CD14-positive monocyte (primary cell): ENCODE data around the gene KIAA1586. TPM values are rescaled to one million over a fixed set of nuclear protein-coding genes. Genes with fewer than 3 reads are reported as not detected.
"Not testable (repeated sequence)": the region's sequence is repeated elsewhere in the genome, so short reads cannot be mapped to it uniquely, and the experiment has no call there.

Source experiments
- DNase-seq, 3 donors: peaks; one replicate each; pipeline ENCODE4 v3.0.0-alpha.2; 2011 to 2022
- H2AFZ ChIP-seq: 2 replicates; pipeline ENCODE4 v1.6.0; 2012; ENCODE audit warnings: mild to moderate bottlenecking, low read depth, low read length, inconsistent platforms; ENCODE audit not compliant: insufficient read depth, poor library complexity, severe bottlenecking
- H3K27ac ChIP-seq, 2 donors: 1 replicate in 1 of 2; 2 replicates in 1 of 2; pipeline ENCODE4 v1.5.1; 2012 to 2013; ENCODE audit warnings: low read length in 2 of 2, control low read depth in 1 of 2, inconsistent platforms in 1 of 2, low read depth in 1 of 2, mild to moderate bottlenecking in 1 of 2
- H3K27me3 ChIP-seq, 2 donors: one replicate each; pipeline versions ENCODE4 v1.6.0 to v1.6.1; 2011 to 2013; ENCODE audit warnings: low read length in 2 of 2; ENCODE audit not compliant: control insufficient read depth in 2 of 2, insufficient read depth in 2 of 2
- H3K36me3 ChIP-seq, 2 donors: replicated peaks in 1 of 2; 1 replicate in 1 of 2; 2 replicates in 1 of 2; pipeline versions ENCODE4 v1.5.1 to v1.6.1; 2012 to 2013; ENCODE audit warnings: low read length in 2 of 2, control low read depth in 1 of 2, inconsistent platforms in 1 of 2, mild to moderate bottlenecking in 1 of 2; ENCODE audit not compliant: insufficient read depth in 2 of 2, control insufficient read depth in 1 of 2
- H3K4me1 ChIP-seq, 2 donors: 1 replicate in 1 of 2; 2 replicates in 1 of 2; pipeline versions ENCODE4 v1.5.1 to v1.6.1; 2012 to 2013; ENCODE audit warnings: low read length in 2 of 2, control low read depth in 1 of 2, inconsistent platforms in 1 of 2, mild to moderate bottlenecking in 1 of 2, moderate library complexity in 1 of 2; ENCODE audit not compliant: insufficient read depth in 2 of 2, control insufficient read depth in 1 of 2
- H3K4me2 ChIP-seq: replicated peaks from 2 replicates; pipeline ENCODE3; 2012; ENCODE audit warnings: low read length, moderate library complexity, mild to moderate bottlenecking; ENCODE audit not compliant: poor library complexity, severe bottlenecking; ENCODE audit errors: extremely low read depth
- H3K4me3 ChIP-seq, 3 experiments: fragments of 200-600 bp in 1 of 3; sonication (generic) in 1 of 3; replicated peaks in 1 of 3; 1 replicate in 2 of 3; 2 replicates in 1 of 3; pipeline ENCODE4 v1.5.1; 2011 to 2013; ENCODE audit warnings: low read length in 3 of 3, mild to moderate bottlenecking in 3 of 3, control low read depth in 2 of 3, low read depth in 2 of 3, inconsistent platforms in 1 of 3, moderate library complexity in 1 of 3
- H3K79me2 ChIP-seq: 2 replicates; pipeline ENCODE4 v1.6.0; 2012; ENCODE audit warnings: mild to moderate bottlenecking, control low read depth, inconsistent platforms, low read length, moderate library complexity; ENCODE audit not compliant: insufficient read depth
- H3K9ac ChIP-seq: 2 replicates; pipeline ENCODE4 v1.6.0; 2017; ENCODE audit warnings: low read length, mild to moderate bottlenecking; ENCODE audit not compliant: insufficient read depth, poor library complexity, severe bottlenecking
- H3K9me3 ChIP-seq, 2 donors: replicated peaks in 1 of 2; 1 replicate in 1 of 2; 2 replicates in 1 of 2; pipeline versions ENCODE4 v1.5.1 to v1.6.1; 2012 to 2013; ENCODE audit warnings: low read length in 2 of 2, control low read depth in 1 of 2; ENCODE audit not compliant: control insufficient read depth in 1 of 2, insufficient read depth in 1 of 2
- H4K20me1 ChIP-seq: 2 replicates; pipeline ENCODE4 v1.6.0; 2012; ENCODE audit warnings: mild to moderate bottlenecking, low read length, control low read depth, moderate library complexity; ENCODE audit not compliant: insufficient read depth
- H3K27ac Mint-ChIP-seq, 7 donors: one replicate each; pipeline ENCODE4 v1.8.0; 2020; ENCODE audit warnings: mild to moderate bottlenecking in 7 of 7, mixed read lengths in 7 of 7, moderate library complexity in 6 of 7, inconsistent platforms in 2 of 7
- H3K27me3 Mint-ChIP-seq, 3 donors: one replicate each; pipeline ENCODE4 v1.8.0; 2021 to 2022; ENCODE audit warnings: low read depth in 3 of 3, mild to moderate bottlenecking in 3 of 3, mixed read lengths in 3 of 3, moderate library complexity in 3 of 3, inconsistent platforms in 1 of 3
- H3K36me3 Mint-ChIP-seq, 2 donors: one replicate each; pipeline ENCODE4 v1.8.0; 2020; ENCODE audit warnings: mixed read lengths in 2 of 2, inconsistent platforms in 1 of 2, mild to moderate bottlenecking in 1 of 2
- H3K4me1 Mint-ChIP-seq: one replicate; pipeline ENCODE4 v1.8.0; 2020; ENCODE audit warnings: mild to moderate bottlenecking, mixed read lengths
- H3K4me3 Mint-ChIP-seq, 2 donors: one replicate each; pipeline ENCODE4 v1.8.0; 2020; ENCODE audit warnings: mild to moderate bottlenecking in 2 of 2, mixed read lengths in 2 of 2, moderate library complexity in 1 of 2
- H3K9me3 Mint-ChIP-seq, 7 donors: one replicate each; pipeline ENCODE4 v1.8.0; 2020 to 2022; ENCODE audit warnings: mixed read lengths in 7 of 7, mild to moderate bottlenecking in 6 of 7, moderate library complexity in 6 of 7, inconsistent platforms in 2 of 7
- CTCF ChIP-seq: fragments of 200-600 bp; IDR thresholded peaks from one replicate; pipeline ENCODE4 v1.8.0; 2022; ENCODE audit warnings: antibody characterized with exemption, mild to moderate bottlenecking
- WGBS: methylation state at CpG from one replicate; pipeline ENCODE4 v1.1.5; 2013; ENCODE audit warnings: missing lambda C conversion rate; ENCODE audit not compliant: insufficient coverage; 5-methylcytosine and 5-hydroxymethylcytosine counted together
- intact Hi-C, 2 donors: fragments of 100-400 bp; cut with micrococcal nuclease; formaldehyde crosslinking; loops; one replicate each; pipeline versions ENCODE4 v1.15.0 to v1.15.1; 2023
- polyA plus RNA-seq, 3 donors: library from polyadenylated mRNA; depleted of rRNA in 1 of 3; unstranded in 2 of 3; stranded (reverse) in 1 of 3; fragments of 300-500 nt in 2 of 3; fragments of >200 nt in 1 of 3; fragmentation: Illumina TruSeq in 2 of 3; gene quantifications; 1 replicate in 2 of 3; 2 replicates in 1 of 3; pipeline ENCODE4 v1.2.3, GENCODE V29; 2012 to 2021

KIAA1586 gene
- polyA plus RNA-seq, 3 donors = 1.1 to 5.0 (median 4.4) TPM

GRCh38 chr6:57038906-57039305, 7.6 kb upstream of the KIAA1586 start:
- H3K27me3 ChIP-seq = no peaks in the 10 kb centered on the region
- Mint-ChIP-seq H3K27me3 (peaks cover 2 to 17% (median 7%) of the 10 kb centered on the region in 3 donors), H3K4me1 (no peaks in the 10 kb centered on the region), H3K36me3 (no peaks in the 10 kb centered on the region), H3K27ac (no peak overlapping the region), H3K9me3 (peaks cover 0 to 2% (median 0%) of the 10 kb centered on the region in 7 donors), H3K4me3 (no peak overlapping the region)
- no peaks in the 10 kb centered on the region for H4K20me1 ChIP-seq
- H3K4me1 ChIP-seq = no peaks in the 10 kb centered on the region
- 100% methylated on average over 1 of the region's 2 CpGs for WGBS
- no peak overlapping the region for H3K27ac ChIP-seq
- H2AFZ ChIP-seq = no peak overlapping the region
- no peaks in the 10 kb centered on the region for H3K9me3 ChIP-seq
- H3K4me2 ChIP-seq = no peak overlapping the region
- DNase-seq = no peak
- intact Hi-C loops = no loop called here
- no peaks in the 10 kb centered on the region for H3K36me3 ChIP-seq
- no peak for TF ChIP-seq CTCF
- H3K4me3 ChIP-seq = no peak overlapping the region
- no peaks in the 10 kb centered on the region for H3K79me2 ChIP-seq
- no peak overlapping the region for H3K9ac ChIP-seq

- no peaks in the 10 kb centered on the region for H4K20me1 ChIP-seq
These were observed 6.5 kb upstream of the KIAA1586 start for GRCh38 chr6:57040011-57040410.

GRCh38 chr6:57044061-57044460, 2.4 kb upstream of the KIAA1586 start:
- H3K9me3 ChIP-seq, H3K9ac ChIP-seq, H3K36me3 ChIP-seq, H2AFZ ChIP-seq, H4K20me1 ChIP-seq, H3K4me3 Mint-ChIP-seq, H3K27me3 ChIP-seq, H3K4me3 ChIP-seq, intact Hi-C loops, H3K4me2 ChIP-seq, H3K9me3 Mint-ChIP-seq, DNase-seq, H3K27ac Mint-ChIP-seq, H3K36me3 Mint-ChIP-seq, H3K27ac ChIP-seq: not testable (repeated sequence)
- WGBS = no CpG with 5 or more reads among the region's 1 CpG
- peaks cover 13% of the 10 kb centered on the region for H3K79me2 ChIP-seq
- peaks cover 10 to 15% (median 13%) of the 10 kb centered on the region in 3 donors for H3K27me3 Mint-ChIP-seq
- H3K4me1 Mint-ChIP-seq = peaks cover 14% of the 10 kb centered on the region
- peaks cover 4 to 13% of the 10 kb centered on the region in 2 donors for H3K4me1 ChIP-seq

More at GRCh38 chr6:57040011-57040410, 6.5 kb upstream of the KIAA1586 start:
- no peak for DNase-seq
- H3K9me3 Mint-ChIP-seq = peaks cover 0 to 3% (median 0%) of the 10 kb centered on the region in 7 donors
- Histone ChIP-seq H3K9me3 (no peaks in the 10 kb centered on the region), H3K9ac (no peak overlapping the region), H3K79me2 (no peaks in the 10 kb centered on the region), H3K36me3 (no peaks in the 10 kb centered on the region), H2AFZ (no peak overlapping the region), H3K27me3 (no peaks in the 10 kb centered on the region), H3K4me3 (no peak overlapping the region), H3K4me2 (no peak overlapping the region), H3K4me1 (no peaks in the 10 kb centered on the region), H3K27ac (no peak overlapping the region)
- no peak overlapping the region for H3K4me3 Mint-ChIP-seq
- H3K36me3 Mint-ChIP-seq = no peaks in the 10 kb centered on the region
- intact Hi-C loops = no loop called here
- H3K4me1 Mint-ChIP-seq = no peaks in the 10 kb centered on the region
- TF ChIP-seq CTCF = no peak
- 100% methylated on average over 3 of the region's 5 CpGs for WGBS
- H3K27ac Mint-ChIP-seq = no peak overlapping the region
- H3K27me3 Mint-ChIP-seq = peaks cover 9 to 15% (median 11%) of the 10 kb centered on the region in 3 donors
